Breast epithelium (tissue), 4 donors: Measurements from ENCODE around the gene CPLANE1. TPM values are rescaled to one million over a fixed set of nuclear protein-coding genes. Genes with fewer than 3 reads are reported as not detected.

Source experiments
- DNase-seq, 2 donors: peaks; one replicate each; pipeline ENCODE4 v3.0.0-alpha.2; 2019; ENCODE audit warnings: low spot score in 2 of 2
- H3K27ac ChIP-seq, 2 donors: fragments of 200-600 bp; sonication (generic) in 1 of 2; one replicate each; pipeline ENCODE4 v1.5.1; 2016 to 2019; ENCODE audit warnings: mild to moderate bottlenecking in 1 of 2
- H3K27me3 ChIP-seq, 2 donors: fragments of 200-600 bp; sonication (generic) in 1 of 2; one replicate each; pipeline versions ENCODE4 v1.5.1 to v1.6.0; 2017 to 2019; ENCODE audit warnings: control low read depth in 1 of 2, mild to moderate bottlenecking in 1 of 2
- H3K36me3 ChIP-seq: fragments of 200-600 bp; one replicate; pipeline ENCODE4 v1.5.1; 2019
- H3K4me1 ChIP-seq, 2 donors: fragments of 200-600 bp; sonication (generic); one replicate each; pipeline ENCODE4 v1.5.1; 2016 to 2019; ENCODE audit warnings: control low read depth in 1 of 2
- H3K4me3 ChIP-seq, 3 donors: fragments of 200-600 bp; sonication (generic); 1 replicate in 2 of 3; 2 replicates in 1 of 3; pipeline ENCODE4 v1.5.1; 2016 to 2019; ENCODE audit warnings: mild to moderate bottlenecking in 3 of 3, moderate library complexity in 2 of 3
- H3K9me3 ChIP-seq, 2 donors: fragments of 200-600 bp; sonication (generic) in 1 of 2; one replicate each; pipeline ENCODE4 v1.5.1; 2016 to 2019; ENCODE audit warnings: control low read depth in 1 of 2
- POLR2A ChIP-seq: fragments of 450-650 bp; IDR thresholded peaks from one replicate; pipeline ENCODE4 v1.6.1; 2016; ENCODE audit warnings: antibody characterized with exemption, mild to moderate bottlenecking, moderate library complexity
- POLR2AphosphoS5 ChIP-seq, 3 donors: sonication (generic); formaldehyde crosslinking; IDR thresholded peaks; one replicate each; pipeline ENCODE4 v1.6.1; 2017; ENCODE audit warnings: antibody characterized with exemption in 3 of 3
- intact Hi-C: fragments of 100-400 bp; cut with DNase I; formaldehyde crosslinking; loops from one replicate; pipeline ENCODE4 v1.15.1; 2023; ENCODE audit warnings: low total_unique reads
- total RNA-seq, 3 donors: library from RNA; depleted of rRNA; stranded (reverse); fragments of >200 nt; gene quantifications; one replicate each; pipeline ENCODE4 v1.1.0, GENCODE V29; 2016
- TF ChIP-seq, protein P1 (sequence below), 3 donors: fragments of 450-650 bp; IDR thresholded peaks; one replicate each; pipeline ENCODE4 v1.5.1; 2016 to 2017; ENCODE audit warnings: antibody characterized with exemption in 3 of 3, mild to moderate bottlenecking in 3 of 3, moderate library complexity in 3 of 3

The CPLANE1 gene
- total RNA-seq, 3 donors from 2014 or later = 31.0 to 55.5 (median 31.5) TPM

DNA sequence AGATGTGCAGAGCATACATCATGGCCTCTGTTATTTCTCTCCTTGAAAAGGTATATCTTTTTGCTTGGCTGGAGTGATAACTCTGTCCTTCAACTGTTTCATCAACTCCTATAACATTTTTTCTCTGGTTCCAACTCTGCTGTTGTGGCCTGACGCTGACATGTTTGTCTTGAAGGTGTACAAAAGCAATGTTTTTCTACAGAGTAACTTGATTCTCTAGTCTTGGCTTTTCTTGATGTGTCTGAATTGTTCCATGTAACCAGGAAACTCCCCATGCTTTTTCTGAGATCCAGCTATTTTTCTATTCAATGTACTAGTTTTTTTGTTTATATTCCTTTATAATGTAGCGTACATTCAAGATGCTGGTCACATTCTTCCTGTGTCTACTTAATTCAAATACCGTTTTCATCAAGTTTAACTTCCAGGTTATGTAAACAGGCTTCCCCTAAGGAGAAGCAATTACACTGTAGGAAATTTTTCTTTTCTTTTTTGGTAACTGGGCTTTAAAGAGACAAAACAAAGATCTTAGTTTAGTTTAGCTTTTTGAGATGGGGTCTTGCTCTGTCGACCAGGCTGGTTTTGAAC is 6.7 kb upstream of the CPLANE1 start:
- intact Hi-C loops = no loop called here
- Histone ChIP-seq H3K27ac (no peak overlapping the region), H3K9me3 (peaks cover 7 to 8% of the 10 kb centered on the region in 2 donors), H3K4me1 (no peaks in the 10 kb centered on the region), H3K4me3 (no peak overlapping the region), H3K36me3 (no peaks in the 10 kb centered on the region), H3K27me3 (no peaks in the 10 kb centered on the region)
- DNase-seq = no peak
- TF ChIP-seq POLR2AphosphoS5 (IDR thresholded peaks at IDR 0.05) = no peak
- TF ChIP-seq, protein P1, sequence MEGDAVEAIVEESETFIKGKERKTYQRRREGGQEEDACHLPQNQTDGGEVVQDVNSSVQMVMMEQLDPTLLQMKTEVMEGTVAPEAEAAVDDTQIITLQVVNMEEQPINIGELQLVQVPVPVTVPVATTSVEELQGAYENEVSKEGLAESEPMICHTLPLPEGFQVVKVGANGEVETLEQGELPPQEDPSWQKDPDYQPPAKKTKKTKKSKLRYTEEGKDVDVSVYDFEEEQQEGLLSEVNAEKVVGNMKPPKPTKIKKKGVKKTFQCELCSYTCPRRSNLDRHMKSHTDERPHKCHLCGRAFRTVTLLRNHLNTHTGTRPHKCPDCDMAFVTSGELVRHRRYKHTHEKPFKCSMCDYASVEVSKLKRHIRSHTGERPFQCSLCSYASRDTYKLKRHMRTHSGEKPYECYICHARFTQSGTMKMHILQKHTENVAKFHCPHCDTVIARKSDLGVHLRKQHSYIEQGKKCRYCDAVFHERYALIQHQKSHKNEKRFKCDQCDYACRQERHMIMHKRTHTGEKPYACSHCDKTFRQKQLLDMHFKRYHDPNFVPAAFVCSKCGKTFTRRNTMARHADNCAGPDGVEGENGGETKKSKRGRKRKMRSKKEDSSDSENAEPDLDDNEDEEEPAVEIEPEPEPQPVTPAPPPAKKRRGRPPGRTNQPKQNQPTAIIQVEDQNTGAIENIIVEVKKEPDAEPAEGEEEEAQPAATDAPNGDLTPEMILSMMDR (IDR thresholded peaks at IDR 0.05) = no peak

DNA sequence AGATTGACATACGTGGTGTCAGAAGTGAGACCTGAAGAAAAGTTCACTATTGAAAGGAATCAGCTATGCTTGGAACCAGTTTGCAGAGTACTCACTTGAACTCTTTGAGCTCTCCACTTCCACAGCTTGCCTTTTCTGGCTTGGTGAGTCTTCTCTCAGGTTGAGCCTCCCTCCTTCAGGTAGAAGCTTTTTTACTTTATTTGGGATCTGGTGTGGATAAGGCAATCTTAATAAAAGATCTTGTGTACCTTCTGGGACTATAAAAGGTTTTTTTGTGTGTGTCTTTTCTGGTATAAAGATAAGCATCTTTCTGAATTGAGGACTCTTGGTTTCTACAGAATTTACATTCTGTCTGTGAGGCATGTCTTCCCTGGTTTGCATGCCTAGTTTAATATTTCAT is 5.4 kb upstream of the CPLANE1 start:
- Histone ChIP-seq H3K27me3 (no peaks in the 10 kb centered on the region), H3K4me1 (no peaks in the 10 kb centered on the region), H3K27ac (no peak overlapping the region), H3K9me3 (peaks cover 7 to 8% of the 10 kb centered on the region in 2 donors), H3K36me3 (no peaks in the 10 kb centered on the region), H3K4me3 (no peak overlapping the region)
- TF ChIP-seq POLR2AphosphoS5 (IDR thresholded peaks at IDR 0.05) (no peak), POLR2A (no peak)
- TF ChIP-seq, protein P1 (IDR thresholded peaks at IDR 0.05) = no peak
- intact Hi-C loops = no loop called here
- no peak for DNase-seq

DNA sequence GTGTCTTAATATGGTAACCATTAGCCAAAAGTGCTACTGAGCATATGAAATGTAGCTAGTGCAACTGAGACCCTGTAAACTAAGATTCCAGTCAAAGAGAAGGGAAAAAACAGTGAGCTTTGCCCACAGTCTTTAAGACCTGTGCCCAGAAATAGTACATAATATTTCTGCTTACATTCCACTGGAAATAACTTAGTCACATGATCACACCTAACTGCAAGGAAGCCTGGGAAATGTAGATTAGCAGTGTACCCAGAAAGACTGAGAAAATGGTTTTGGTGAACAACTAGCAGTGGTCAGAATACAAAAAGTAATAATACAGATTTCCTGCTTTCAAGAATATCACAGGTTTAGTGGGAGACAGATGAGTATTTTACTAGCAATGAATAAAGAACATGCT is 2.5 kb upstream of the CPLANE1 start:
- Histone ChIP-seq H3K27ac (no peak overlapping the region), H3K9me3 (peaks cover 7 to 8% of the 10 kb centered on the region in 2 donors), H3K4me3 (no peak overlapping the region), H3K27me3 (no peaks in the 10 kb centered on the region), H3K4me1 (peaks cover 0 to 13% of the 10 kb centered on the region in 2 donors), H3K36me3 (no peaks in the 10 kb centered on the region)
- DNase-seq = no peak
- intact Hi-C loops = no loop called here
- no peak for TF ChIP-seq POLR2A
- TF ChIP-seq, protein P1 (IDR thresholded peaks at IDR 0.05) = no peak
- TF ChIP-seq POLR2AphosphoS5 (IDR thresholded peaks at IDR 0.05) = no peak

DNA sequence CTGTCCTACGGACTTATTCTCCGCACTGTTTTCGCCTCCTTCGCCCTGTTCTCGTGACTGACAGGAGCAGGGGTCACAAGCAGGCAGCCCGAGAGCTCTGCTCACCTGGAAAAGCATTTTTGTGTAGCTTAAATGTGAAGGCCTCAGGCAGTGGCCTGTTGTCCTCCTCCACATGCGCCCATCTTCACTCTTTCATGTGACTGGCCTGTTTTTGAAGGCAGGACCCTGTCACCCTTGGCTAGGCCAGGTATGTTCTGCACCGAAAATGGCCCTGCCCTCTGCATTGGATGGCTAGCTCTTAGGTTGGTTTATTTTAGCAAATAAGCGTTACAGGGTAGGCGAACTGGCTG is 614 bp upstream of the CPLANE1 start:
- no peak for DNase-seq
- peak overlapping the region; percentile 92 to 95 for H3K27ac ChIP-seq
- H3K4me1 ChIP-seq = peaks cover 0 to 13% of the 10 kb centered on the region in 2 donors
- TF ChIP-seq POLR2A (no peak), POLR2AphosphoS5 (IDR thresholded peaks at IDR 0.05) (no peak)
- TF ChIP-seq, protein P1 (IDR thresholded peaks at IDR 0.05) = no peak
- peaks cover 7 to 8% of the 10 kb centered on the region in 2 donors for H3K9me3 ChIP-seq
- H3K4me3 ChIP-seq = peak overlapping the region; percentile 61 to 76 (median 65)
- no peaks in the 10 kb centered on the region for H3K27me3 ChIP-seq
- intact Hi-C loops = loop anchor here (5.0 kb wide), 1 partner anchor 952 kb away; no protein-coding TSS in a partner anchor
- H3K36me3 ChIP-seq = no peaks in the 10 kb centered on the region

DNA sequence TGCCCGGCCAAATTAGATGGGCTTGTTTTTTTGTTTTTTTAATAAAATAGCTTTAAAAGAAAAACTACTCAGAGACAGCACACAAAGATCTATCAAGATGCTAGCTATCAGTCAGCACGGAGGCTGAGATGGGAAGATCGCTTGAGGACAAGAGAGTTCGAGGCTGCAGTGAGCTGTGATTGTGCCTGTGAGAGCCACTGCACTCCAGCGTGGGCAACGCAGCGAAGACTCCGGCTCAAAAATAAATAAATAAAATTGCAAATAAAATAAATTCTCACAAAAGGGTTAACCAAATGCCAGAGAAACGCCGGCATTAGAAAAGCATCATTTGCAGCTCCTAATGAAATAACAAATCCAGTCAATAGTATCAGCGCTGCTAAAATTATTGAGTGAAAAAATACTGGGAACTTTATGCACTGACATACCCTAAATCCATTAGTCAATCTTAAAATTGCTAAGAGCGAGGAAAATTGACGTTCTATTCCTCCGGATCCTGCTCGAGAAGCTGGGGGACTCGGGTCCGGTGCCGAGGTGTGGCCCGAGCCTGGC is 681 bp downstream of the CPLANE1 start:
- Histone ChIP-seq H3K27me3 (no peaks in the 10 kb centered on the region), H3K9me3 (no peaks in the 10 kb centered on the region), H3K36me3 (no peaks in the 10 kb centered on the region), H3K4me3 (peak overlapping the region; percentile 61 to 76 (median 65)), H3K4me1 (peaks cover 0 to 13% of the 10 kb centered on the region in 2 donors), H3K27ac (peak overlapping the region; percentile 92 to 95)
- intact Hi-C loops = loop anchor here (5.0 kb wide), 1 partner anchor 951 kb away; no protein-coding TSS in a partner anchor
- no peak for DNase-seq
- TF ChIP-seq POLR2A (no peak), POLR2AphosphoS5 (IDR thresholded peaks at IDR 0.05) (no peak)
- TF ChIP-seq, protein P1 (IDR thresholded peaks at IDR 0.05) = no peak
